SU-DHL-6 (cell line): Measurements from ENCODE around the gene TSSC4.
A peak's percentile ranks its signal among the peaks of the same experiment; 100 is the strongest.

Experiments
- H2AFZ ChIP-seq: fragments of 200-600 bp; sonication (generic); 2 replicates; pipeline ENCODE4 v1.6.1; 2014; ENCODE audit warnings: low read depth, mild to moderate bottlenecking, moderate library complexity, mixed read lengths, antibody characterized with exemption, low read length; ENCODE audit not compliant: severe bottlenecking
- H3F3A ChIP-seq: fragments of 200-600 bp; shearing (Covaris generic); 2 replicates; pipeline ENCODE4 v1.6.0; 2016; ENCODE audit warnings: antibody characterized with exemption, mild to moderate bottlenecking; ENCODE audit not compliant: insufficient read depth
- H3K27ac ChIP-seq: fragments of 200-600 bp; sonication (generic); 2 replicates; pipeline ENCODE4 v1.5.1; 2016; ENCODE audit warnings: low read depth, mild to moderate bottlenecking, low read length, moderate library complexity, mixed read lengths
- H3K27me3 ChIP-seq: fragments of 200-600 bp; sonication (generic), shearing (Covaris generic); 2 replicates; pipeline ENCODE4 v1.6.0; 2014; ENCODE audit warnings: mild to moderate bottlenecking, low read length
- H3K36me3 ChIP-seq: fragments of 200-600 bp; sonication (generic); 2 replicates; pipeline ENCODE4 v1.6.1; 2014; ENCODE audit warnings: mild to moderate bottlenecking, low read length, mixed read lengths
- H3K4me2 ChIP-seq: fragments of 300-600, 200-600 bp; shearing (Covaris generic), sonication (generic); 2 replicates; pipeline ENCODE4 v1.6.0; 2014; ENCODE audit warnings: low read length, low read depth, mild to moderate bottlenecking; ENCODE audit not compliant: poor library complexity, severe bottlenecking
- H3K4me3 ChIP-seq: fragments of 200-600 bp; sonication (generic); 2 replicates; pipeline ENCODE4 v1.5.1; 2014; ENCODE audit warnings: antibody characterized with exemption, low read length, mild to moderate bottlenecking, mixed read lengths; ENCODE audit not compliant: insufficient read depth, poor library complexity, severe bottlenecking
- H3K79me2 ChIP-seq: fragments of 200-600 bp; sonication (generic); 2 replicates; pipeline ENCODE4 v1.6.1; 2014; ENCODE audit warnings: mild to moderate bottlenecking, low read length, moderate library complexity; ENCODE audit not compliant: insufficient read depth
- H3K9ac ChIP-seq: fragments of 200-600 bp; sonication (generic); 2 replicates; pipeline ENCODE4 v1.7.0; 2014; ENCODE audit warnings: mild to moderate bottlenecking, low read length
- H3K9me2 ChIP-seq: fragments of 200-600 bp; sonication (generic); replicated peaks from 2 replicates; pipeline ENCODE4 v1.6.1; 2014; ENCODE audit warnings: low read length; ENCODE audit not compliant: insufficient read depth
- H3K9me3 ChIP-seq: fragments of 200-600 bp; sonication (generic); 2 replicates; pipeline ENCODE4 v1.6.1; 2014; ENCODE audit warnings: low read length, mixed read lengths; ENCODE audit not compliant: insufficient read depth
- H4K20me1 ChIP-seq: fragments of 200-600 bp; sonication (generic); 2 replicates; pipeline ENCODE4 v1.6.1; 2014; ENCODE audit warnings: low read depth, mild to moderate bottlenecking, antibody characterized with exemption, low read length, moderate library complexity, mixed read lengths
- EZH2phosphoT487 ChIP-seq: fragments of 200-600 bp; sonication (generic), shearing (Covaris generic); conservative IDR thresholded peaks from 2 replicates; pipeline ENCODE4 v1.6.1; 2018; ENCODE audit warnings: mild to moderate bottlenecking, antibody characterized with exemption, low read length, moderate library complexity, mixed read lengths
- TF ChIP-seq, protein P1 (sequence below): fragments of 200-600 bp; sonication (generic); IDR thresholded peaks from one replicate; pipeline ENCODE4 v1.5.1; 2017; ENCODE audit warnings: antibody characterized with exemption, mild to moderate bottlenecking, low read length, moderate library complexity; ENCODE audit not compliant: insufficient read depth, poor library complexity, severe bottlenecking

TSSC4 gene

DNA sequence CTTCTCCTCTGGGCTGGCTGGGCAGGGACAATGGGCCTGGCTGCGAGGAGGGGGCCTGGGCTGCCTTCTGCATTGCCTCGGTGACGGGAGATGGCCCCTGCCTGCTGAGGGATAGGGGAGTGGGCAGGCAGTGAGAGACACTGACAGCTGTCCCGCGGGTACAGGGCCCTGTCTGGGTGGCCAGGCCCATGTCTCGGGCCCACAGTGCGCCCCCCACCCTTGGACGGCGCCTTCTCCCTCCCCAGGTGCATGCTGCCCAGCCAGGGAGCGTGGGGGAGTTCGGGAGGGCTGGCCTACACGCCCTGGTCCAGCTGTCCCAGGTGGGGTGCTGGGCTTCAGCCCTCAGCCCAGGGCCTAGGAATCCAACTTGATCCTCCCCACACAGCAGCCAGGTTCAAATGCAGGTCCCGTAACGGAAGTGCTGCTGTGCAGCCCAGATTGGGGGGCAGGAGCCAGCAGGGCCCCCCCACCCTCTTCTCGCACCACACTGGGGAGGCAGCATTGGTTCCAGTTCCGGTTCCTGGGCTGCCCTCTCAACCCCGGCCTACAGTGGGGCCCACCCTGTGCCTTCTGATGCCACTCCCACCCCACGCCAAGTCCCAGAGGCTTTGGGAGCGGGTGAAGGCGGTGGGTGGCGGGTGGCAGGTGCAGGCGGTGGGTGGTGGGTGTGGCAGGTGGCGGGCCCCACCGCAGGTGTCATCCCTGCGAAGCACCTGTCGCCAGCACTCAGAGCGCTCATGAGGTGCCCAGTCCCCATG lies 7.3 kb upstream of the TSSC4 start:
- H4K20me1 ChIP-seq = no peaks in the 10 kb centered on the region
- H3K36me3 ChIP-seq = no peaks in the 10 kb centered on the region
- H3K4me2 ChIP-seq = peak overlapping the region; percentile 79
- no peaks in the 10 kb centered on the region for H3K9me2 ChIP-seq
- H3K9me3 ChIP-seq = no peaks in the 10 kb centered on the region
- H2AFZ ChIP-seq = no peak overlapping the region
- no peak for TF ChIP-seq EZH2phosphoT487
- TF ChIP-seq, protein P1, sequence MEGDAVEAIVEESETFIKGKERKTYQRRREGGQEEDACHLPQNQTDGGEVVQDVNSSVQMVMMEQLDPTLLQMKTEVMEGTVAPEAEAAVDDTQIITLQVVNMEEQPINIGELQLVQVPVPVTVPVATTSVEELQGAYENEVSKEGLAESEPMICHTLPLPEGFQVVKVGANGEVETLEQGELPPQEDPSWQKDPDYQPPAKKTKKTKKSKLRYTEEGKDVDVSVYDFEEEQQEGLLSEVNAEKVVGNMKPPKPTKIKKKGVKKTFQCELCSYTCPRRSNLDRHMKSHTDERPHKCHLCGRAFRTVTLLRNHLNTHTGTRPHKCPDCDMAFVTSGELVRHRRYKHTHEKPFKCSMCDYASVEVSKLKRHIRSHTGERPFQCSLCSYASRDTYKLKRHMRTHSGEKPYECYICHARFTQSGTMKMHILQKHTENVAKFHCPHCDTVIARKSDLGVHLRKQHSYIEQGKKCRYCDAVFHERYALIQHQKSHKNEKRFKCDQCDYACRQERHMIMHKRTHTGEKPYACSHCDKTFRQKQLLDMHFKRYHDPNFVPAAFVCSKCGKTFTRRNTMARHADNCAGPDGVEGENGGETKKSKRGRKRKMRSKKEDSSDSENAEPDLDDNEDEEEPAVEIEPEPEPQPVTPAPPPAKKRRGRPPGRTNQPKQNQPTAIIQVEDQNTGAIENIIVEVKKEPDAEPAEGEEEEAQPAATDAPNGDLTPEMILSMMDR = no peak
- no peaks in the 10 kb centered on the region for H3K27me3 ChIP-seq
- H3K79me2 ChIP-seq = peaks cover 50% of the 10 kb centered on the region
- peaks cover 28% of the 10 kb centered on the region for H3F3A ChIP-seq
- H3K27ac ChIP-seq = peak overlapping the region; percentile 97
- H3K9ac ChIP-seq = peak overlapping the region; percentile 42
- no peak overlapping the region for H3K4me3 ChIP-seq

DNA sequence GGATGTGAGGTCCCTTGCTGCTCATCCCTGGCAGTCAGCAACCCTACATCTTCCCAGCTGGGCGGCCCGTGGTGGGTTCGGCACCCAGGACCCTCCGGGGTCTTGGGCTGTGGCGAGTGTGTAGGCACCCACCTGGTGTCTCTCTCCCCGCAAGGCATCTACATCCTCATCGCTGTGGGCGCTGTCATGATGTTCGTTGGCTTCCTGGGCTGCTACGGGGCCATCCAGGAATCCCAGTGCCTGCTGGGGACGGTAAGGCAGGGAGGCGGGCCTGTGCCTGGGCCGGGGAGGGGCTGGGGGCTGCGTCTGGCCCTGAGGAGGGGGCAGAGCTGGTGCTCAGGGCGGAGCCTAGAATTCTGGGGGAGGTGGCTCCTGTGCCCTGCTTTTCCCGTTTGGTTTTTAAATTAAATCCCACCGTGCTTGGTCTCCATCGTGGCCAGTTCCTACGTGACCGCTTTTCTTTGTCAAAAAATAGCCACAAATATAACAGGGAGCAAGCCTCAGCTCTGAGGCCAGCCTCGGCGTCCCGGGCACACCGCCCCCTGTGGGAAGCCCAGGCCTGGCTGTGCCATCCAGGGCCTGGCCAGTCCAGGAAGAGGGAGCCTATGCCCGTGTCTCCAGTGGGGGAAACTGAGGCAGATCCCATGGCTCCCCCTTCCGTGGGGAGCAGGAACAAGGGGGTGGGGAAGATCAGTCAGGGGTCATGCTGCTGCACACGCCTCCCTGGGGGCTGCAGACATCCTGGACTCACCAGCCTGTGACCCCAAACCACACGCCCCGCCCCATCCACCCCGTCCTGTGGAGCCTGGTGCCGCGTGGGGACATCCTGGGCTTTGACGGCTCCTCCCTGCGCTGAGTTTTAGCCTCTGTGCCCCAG lies 6.4 kb upstream of the TSSC4 start:
- no peaks in the 10 kb centered on the region for H3K27me3 ChIP-seq
- H3F3A ChIP-seq = peaks cover 31% of the 10 kb centered on the region
- H3K9ac ChIP-seq = no peak overlapping the region
- peaks cover 41% of the 10 kb centered on the region for H3K79me2 ChIP-seq
- H3K9me2 ChIP-seq = no peaks in the 10 kb centered on the region
- H3K36me3 ChIP-seq = no peaks in the 10 kb centered on the region
- H3K4me2 ChIP-seq = peak overlapping the region; percentile 79
- no peaks in the 10 kb centered on the region for H4K20me1 ChIP-seq
- TF ChIP-seq, protein P1 = peak; percentile 32
- TF ChIP-seq EZH2phosphoT487 = no peak
- no peak overlapping the region for H2AFZ ChIP-seq
- H3K27ac ChIP-seq = peak overlapping the region; percentile 97
- H3K9me3 ChIP-seq = no peaks in the 10 kb centered on the region
- H3K4me3 ChIP-seq = no peak overlapping the region

DNA sequence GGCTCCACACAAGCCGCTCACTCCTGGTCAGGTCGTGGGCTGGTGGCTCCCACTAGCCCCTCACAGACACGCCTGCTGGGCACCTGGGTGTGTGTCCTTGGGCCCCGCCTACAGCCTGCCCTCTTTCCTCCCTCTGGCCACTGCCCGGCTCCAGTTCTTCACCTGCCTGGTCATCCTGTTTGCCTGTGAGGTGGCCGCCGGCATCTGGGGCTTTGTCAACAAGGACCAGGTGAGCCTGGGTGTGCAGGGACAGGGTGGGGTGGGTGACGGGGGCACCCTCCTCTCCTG lies 5.8 kb upstream of the TSSC4 start:
- no peaks in the 10 kb centered on the region for H3K9me2 ChIP-seq
- H3K9me3 ChIP-seq = no peaks in the 10 kb centered on the region
- H3K9ac ChIP-seq = no peak overlapping the region
- no peaks in the 10 kb centered on the region for H3K27me3 ChIP-seq
- TF ChIP-seq, protein P1 = no peak
- no peak for TF ChIP-seq EZH2phosphoT487
- no peaks in the 10 kb centered on the region for H4K20me1 ChIP-seq
- H3K27ac ChIP-seq = peak overlapping the region; percentile 97
- peaks cover 35% of the 10 kb centered on the region for H3K79me2 ChIP-seq
- no peak overlapping the region for H3K4me3 ChIP-seq
- H3K4me2 ChIP-seq = no peak overlapping the region
- H3F3A ChIP-seq = peaks cover 32% of the 10 kb centered on the region
- no peak overlapping the region for H2AFZ ChIP-seq
- no peaks in the 10 kb centered on the region for H3K36me3 ChIP-seq
